Thoracic aorta (tissue), 2 donors: ENCODE results near the gene COQ2. TPM values are rescaled to one million over a fixed set of nuclear protein-coding genes. Genes with fewer than 3 reads are reported as not detected.
"Not testable (repeated sequence)": the region's sequence is repeated elsewhere in the genome, so short reads cannot be mapped to it uniquely, and the experiment has no call there.

Experiments used
- ATAC-seq: fragments of 150-250 bp; one replicate; pipeline ENCODE4 v1.8.0; 2017; ENCODE audit warnings: low read depth; ENCODE audit not compliant: insufficient number of reproducible peaks, low FRiP score
- DNase-seq: peaks from one replicate; pipeline ENCODE4 v3.0.0-alpha.2; 2020; ENCODE audit warnings: low spot score
- H3K27ac ChIP-seq, 2 donors: fragments of 200-600 bp; sonication (generic); 1 replicate in 1 of 2; 2 replicates in 1 of 2; pipeline ENCODE4 v1.5.1; 2016; ENCODE audit warnings: mild to moderate bottlenecking in 2 of 2, moderate library complexity in 2 of 2
- H3K27me3 ChIP-seq: fragments of 200-600 bp; sonication (generic); replicated peaks from 2 replicates; pipeline ENCODE4 v1.6.0; 2016; ENCODE audit warnings: mild to moderate bottlenecking; ENCODE audit not compliant: insufficient read depth
- H3K36me3 ChIP-seq: fragments of 200-600 bp; sonication (generic); one replicate; pipeline ENCODE4 v1.5.1; 2016
- H3K4me1 ChIP-seq, 2 donors: fragments of 200-600 bp; sonication (generic); 1 replicate in 1 of 2; 2 replicates in 1 of 2; pipeline versions ENCODE4 v1.5.1 to v1.6.0; 2016; ENCODE audit warnings: low read depth in 2 of 2, mild to moderate bottlenecking in 1 of 2; ENCODE audit not compliant: control insufficient read depth in 1 of 2
- H3K4me3 ChIP-seq: fragments of 200-600 bp; sonication (generic); 2 replicates; pipeline ENCODE4 v1.5.1; 2016; ENCODE audit warnings: mild to moderate bottlenecking
- H3K9me3 ChIP-seq: fragments of 200-600 bp; sonication (generic); 2 replicates; pipeline ENCODE4 v1.5.1; 2016
- total RNA-seq, 2 donors: library from RNA; depleted of rRNA; stranded (reverse); fragments of >200 nt; gene quantifications; one replicate each; pipeline versions ENCODE4 v1.1.0 to v1.2.3, GENCODE V29; 2016
- TF ChIP-seq, protein P1 (sequence below): fragments of 200-600 bp; sonication (generic); IDR thresholded peaks from one replicate; pipeline ENCODE4 v1.5.1; 2019; ENCODE audit warnings: antibody characterized with exemption

Gene COQ2
- total RNA-seq, 2 donors from 2014 or later: 3.4 to 10.5 TPM

DNA sequence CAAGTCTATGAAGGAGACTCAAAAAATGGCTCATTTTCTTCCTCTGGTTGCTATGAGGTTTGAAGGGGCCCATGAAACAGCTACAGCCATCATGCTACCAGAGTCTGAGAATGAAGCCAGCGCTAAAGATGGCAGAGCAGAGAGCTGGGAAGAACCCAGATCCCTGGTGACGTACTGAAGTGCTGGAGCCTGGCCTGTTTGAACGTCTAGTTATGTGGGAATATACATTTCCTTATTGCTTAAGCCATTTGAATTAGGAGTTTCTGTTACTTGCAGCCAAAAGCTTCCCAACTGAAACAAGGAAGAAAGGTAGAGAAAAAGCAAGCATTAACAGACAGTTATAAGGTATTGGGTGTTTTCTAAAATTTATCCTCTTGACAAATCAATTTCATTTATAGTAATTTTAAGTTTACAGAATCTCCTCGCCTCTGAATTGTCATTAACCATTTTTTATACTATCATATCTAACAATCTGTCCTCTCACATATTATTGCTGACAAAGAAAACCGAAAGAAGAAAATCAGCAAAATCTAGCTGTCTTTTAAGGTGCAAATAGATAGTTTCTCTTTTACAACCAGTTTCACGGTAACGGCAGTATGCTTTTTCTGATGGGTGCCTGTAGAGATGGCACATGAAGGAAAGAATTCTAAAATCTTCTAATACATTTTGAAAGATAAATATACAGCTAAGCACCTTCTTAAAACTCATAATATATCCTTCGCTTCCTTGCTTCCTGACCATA is 8.9 kb upstream of the COQ2 start:
- no peaks in the 10 kb centered on the region for H3K36me3 ChIP-seq
- DNase-seq (no peak), ATAC-seq (no peak)
- H3K27me3 ChIP-seq: no peaks in the 10 kb centered on the region
- H3K27ac ChIP-seq: no peak overlapping the region
- no peak overlapping the region for H3K4me3 ChIP-seq
- H3K4me1 ChIP-seq: no peaks in the 10 kb centered on the region
- no peaks in the 10 kb centered on the region for H3K9me3 ChIP-seq
- TF ChIP-seq, protein P1, sequence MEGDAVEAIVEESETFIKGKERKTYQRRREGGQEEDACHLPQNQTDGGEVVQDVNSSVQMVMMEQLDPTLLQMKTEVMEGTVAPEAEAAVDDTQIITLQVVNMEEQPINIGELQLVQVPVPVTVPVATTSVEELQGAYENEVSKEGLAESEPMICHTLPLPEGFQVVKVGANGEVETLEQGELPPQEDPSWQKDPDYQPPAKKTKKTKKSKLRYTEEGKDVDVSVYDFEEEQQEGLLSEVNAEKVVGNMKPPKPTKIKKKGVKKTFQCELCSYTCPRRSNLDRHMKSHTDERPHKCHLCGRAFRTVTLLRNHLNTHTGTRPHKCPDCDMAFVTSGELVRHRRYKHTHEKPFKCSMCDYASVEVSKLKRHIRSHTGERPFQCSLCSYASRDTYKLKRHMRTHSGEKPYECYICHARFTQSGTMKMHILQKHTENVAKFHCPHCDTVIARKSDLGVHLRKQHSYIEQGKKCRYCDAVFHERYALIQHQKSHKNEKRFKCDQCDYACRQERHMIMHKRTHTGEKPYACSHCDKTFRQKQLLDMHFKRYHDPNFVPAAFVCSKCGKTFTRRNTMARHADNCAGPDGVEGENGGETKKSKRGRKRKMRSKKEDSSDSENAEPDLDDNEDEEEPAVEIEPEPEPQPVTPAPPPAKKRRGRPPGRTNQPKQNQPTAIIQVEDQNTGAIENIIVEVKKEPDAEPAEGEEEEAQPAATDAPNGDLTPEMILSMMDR: no peak

DNA sequence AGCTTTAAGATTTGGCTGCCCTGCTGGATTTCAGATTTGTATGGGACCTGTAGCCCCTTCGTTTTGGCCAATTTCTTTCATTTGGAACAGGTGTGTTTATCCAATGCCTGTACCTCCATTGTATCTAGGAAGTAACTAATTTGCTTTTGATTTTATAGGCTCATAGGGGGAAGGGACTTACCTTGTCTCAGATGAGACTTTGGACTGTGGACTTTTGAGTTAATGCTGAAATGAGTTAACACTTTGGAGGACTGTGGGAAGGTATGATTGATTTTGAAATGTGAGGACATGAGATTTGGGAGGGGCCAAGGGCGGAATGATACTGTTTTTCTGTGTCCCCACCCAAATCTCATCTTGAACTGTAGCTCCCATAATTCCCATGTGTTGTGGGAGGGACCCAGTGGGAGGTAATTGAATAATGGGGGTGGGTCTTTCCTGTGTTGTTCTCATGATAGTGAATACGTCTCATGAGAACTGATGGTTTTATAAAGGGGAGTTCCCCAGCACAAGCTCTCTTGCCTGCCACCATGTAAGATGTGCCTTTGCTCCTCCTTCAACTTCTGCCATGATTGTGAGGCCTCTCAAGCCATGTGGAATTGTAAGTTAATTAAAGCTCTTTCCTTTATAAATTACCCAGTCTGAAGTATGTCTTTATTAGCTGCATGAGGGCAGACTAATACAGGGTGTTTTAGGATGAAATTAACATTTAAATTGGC is 5.6 kb upstream of the COQ2 start:
- not testable (repeated sequence) for ATAC-seq, H3K4me3 ChIP-seq, H3K4me1 ChIP-seq, H3K27me3 ChIP-seq, H3K36me3 ChIP-seq, H3K9me3 ChIP-seq, DNase-seq, H3K27ac ChIP-seq

DNA sequence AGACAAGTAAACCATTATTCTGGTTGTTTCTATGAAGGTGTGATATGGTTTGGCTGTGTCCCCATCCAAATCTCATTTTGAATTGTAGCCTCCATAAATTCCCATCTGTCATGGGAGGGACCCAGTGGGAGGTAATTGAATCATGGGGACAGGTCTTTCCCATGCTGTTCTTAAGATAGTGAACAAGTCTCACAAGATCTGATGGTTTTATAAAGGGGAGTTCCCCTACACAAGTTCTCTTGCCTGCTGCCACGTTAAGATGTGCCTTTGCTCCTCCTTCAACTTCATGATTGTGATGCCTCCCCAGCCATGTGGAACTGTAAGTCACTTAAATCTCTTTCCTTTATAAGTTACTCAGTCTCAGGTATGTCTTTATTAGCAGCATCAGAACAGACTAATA is 3.8 kb upstream of the COQ2 start:
- H3K36me3 ChIP-seq, H3K4me1 ChIP-seq, H3K27me3 ChIP-seq, ATAC-seq, DNase-seq, H3K4me3 ChIP-seq, H3K9me3 ChIP-seq, H3K27ac ChIP-seq: not testable (repeated sequence)

DNA sequence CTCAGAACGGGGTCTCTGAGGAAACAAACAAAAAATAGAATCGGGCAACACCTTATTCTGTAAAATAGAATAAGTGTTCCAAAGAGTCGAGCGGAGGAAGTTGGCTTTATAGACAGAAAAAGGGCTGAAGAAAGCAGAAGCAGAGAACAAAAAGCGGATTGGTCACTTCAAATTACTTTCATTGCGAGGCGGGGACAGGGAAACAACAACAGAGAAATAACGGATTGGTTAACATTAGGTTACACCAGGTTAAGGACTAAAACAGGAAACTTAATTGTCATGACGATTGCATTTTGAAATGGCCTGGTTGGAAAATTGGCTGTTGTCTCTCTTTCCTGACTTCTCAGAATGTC is 433 bp upstream of the COQ2 start:
- DNase-seq: no peak
- peak overlapping the region; percentile 81 for H3K4me3 ChIP-seq
- H3K36me3 ChIP-seq: no peaks in the 10 kb centered on the region
- peak; percentile 58 for ATAC-seq
- H3K27me3 ChIP-seq: no peaks in the 10 kb centered on the region
- peaks cover 5 to 6% of the 10 kb centered on the region in 2 donors for H3K4me1 ChIP-seq
- H3K27ac ChIP-seq: peak overlapping the region; percentile 88 to 94
- no peaks in the 10 kb centered on the region for H3K9me3 ChIP-seq
- TF ChIP-seq, protein P1: no peak

DNA sequence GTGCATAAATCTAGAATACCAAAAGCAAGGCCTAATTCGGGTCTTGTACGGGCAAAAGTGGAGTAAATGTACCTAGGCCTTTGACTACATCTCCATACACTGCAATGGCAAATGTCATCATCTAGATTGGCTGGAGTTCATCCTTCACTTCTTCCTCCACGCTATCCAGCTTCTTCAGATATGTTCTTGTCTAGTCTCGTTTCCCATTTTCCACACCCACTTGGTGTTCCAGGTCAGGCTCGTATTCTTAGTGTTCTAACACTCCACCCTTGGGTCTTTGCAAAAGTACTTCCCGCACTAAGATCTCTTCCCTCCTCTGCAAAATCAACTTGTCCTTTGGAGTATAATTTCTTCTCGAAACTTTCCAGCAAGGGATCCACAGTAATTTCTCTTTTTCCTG is 1.4 kb downstream of the COQ2 start:
- TF ChIP-seq, protein P1: no peak
- Histone ChIP-seq H3K4me1 (peaks cover 5 to 6% of the 10 kb centered on the region in 2 donors), H3K27me3 (no peaks in the 10 kb centered on the region), H3K9me3 (no peaks in the 10 kb centered on the region), H3K4me3 (no peak overlapping the region), H3K36me3 (no peaks in the 10 kb centered on the region), H3K27ac (no peak overlapping the region)
- DNase-seq (no peak), ATAC-seq (no peak)

DNA sequence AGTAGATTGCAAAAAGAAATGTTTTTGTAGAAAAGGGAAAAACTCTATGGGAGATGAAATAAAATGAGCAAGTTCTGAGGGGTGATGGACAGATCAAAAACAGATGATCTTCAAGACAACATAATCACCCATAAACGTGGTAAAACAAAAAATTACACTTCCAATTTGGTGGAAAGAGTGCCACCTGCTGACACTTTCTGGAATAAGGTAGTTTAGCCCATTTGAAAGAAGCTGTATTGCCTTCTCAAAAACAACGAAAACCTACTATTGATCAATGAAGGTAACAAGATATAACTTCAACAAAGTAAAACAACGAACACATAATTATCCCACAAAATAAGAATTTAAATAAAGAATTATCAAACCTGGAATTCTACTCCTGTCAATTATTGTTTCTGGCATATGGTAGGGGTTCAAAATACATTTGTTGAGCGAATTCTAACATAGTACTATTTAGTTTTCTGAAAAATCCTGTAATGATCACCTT is 2.5 kb downstream of the COQ2 start:
- H3K36me3 ChIP-seq: no peaks in the 10 kb centered on the region
- H3K27ac ChIP-seq: no peak overlapping the region
- ATAC-seq (no peak), DNase-seq (no peak)
- H3K9me3 ChIP-seq: no peaks in the 10 kb centered on the region
- no peak overlapping the region for H3K4me3 ChIP-seq
- peaks cover 5 to 6% of the 10 kb centered on the region in 2 donors for H3K4me1 ChIP-seq
- no peaks in the 10 kb centered on the region for H3K27me3 ChIP-seq
- TF ChIP-seq, protein P1: peak; percentile 58
